ENCODE results near the gene ARFGAP2. TPM values are rescaled to one million over a fixed set of nuclear protein-coding genes. Genes with fewer than 3 reads are reported as not detected.
"Not testable (repeated sequence)": the region's sequence is repeated elsewhere in the genome, so short reads cannot be mapped to it uniquely, and the experiment has no call there.

ARFGAP2 gene
- total RNA-seq, 2 experiments from 2014 or later = 89.6 to 102 TPM

DNA sequence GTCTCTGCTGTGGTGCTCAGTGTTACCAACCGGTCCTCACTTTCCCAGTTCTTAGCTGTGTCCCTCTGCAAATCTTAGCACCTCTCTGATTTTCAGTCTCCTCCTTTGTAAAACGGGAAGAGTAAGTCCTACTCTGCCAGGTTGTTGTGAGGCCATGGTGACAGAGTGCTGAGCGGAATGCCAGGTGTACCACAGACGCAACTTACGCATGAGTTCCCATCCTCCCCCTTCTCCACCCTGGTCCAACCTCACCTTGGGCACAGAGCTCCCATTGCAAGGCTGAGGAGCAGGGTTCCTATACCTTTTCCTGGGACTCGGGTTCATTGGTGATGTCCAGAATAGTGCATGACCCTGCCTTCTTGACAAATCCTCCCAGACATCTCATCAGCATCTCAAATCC lies 30.8 kb upstream of the ARFGAP2 start:
- no peak for ATAC-seq
- no peak for DNase-seq
- Mint-ChIP-seq H3K9me3 (ENCODE audit: insufficient read depth) (no peaks in the 10 kb centered on the region), H3K4me3 (no peak overlapping the region), H3K4me1 (ENCODE audit: low read depth) (peaks cover 3% of the 10 kb centered on the region), H3K36me3 (ENCODE audit: low read depth) (no peaks in the 10 kb centered on the region), H3K27ac (no peak overlapping the region), H3K27me3 (ENCODE audit: low read depth) (peaks cover 4% of the 10 kb centered on the region)
- CTCF ChIA-PET = no interaction called here
- POLR2A ChIA-PET = no interaction called here

DNA sequence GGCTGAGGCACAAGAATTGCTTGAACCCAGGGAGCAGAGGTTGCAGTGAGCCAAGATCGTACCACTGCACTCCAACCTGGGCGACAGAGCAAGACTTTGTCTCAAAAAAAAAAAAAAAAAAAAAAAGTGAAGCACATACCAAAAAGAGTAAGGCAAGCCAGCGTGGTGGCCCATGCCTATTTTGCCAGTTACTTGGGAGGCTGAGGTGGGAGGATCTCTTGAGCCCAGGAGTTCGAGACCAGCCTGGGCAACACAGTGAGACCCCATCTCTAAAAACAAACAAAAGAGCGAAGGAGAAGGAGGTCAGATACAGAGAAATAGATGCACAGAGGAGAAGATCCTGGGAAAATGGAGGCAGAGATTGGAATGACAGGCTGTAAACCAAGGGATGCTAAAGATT lies 29.9 kb upstream of the ARFGAP2 start:
- POLR2A ChIA-PET = interaction anchor here (1.2 kb wide), 1 partner anchor 8 kb away, joined by 6 read pairs; the partner anchor contains the start of gene DDB2
- DNase-seq; H3K4me1 Mint-ChIP-seq (ENCODE audit: low read depth); H3K36me3 Mint-ChIP-seq (ENCODE audit: low read depth); H3K27me3 Mint-ChIP-seq (ENCODE audit: low read depth); H3K9me3 Mint-ChIP-seq (ENCODE audit: insufficient read depth); H3K4me3 Mint-ChIP-seq; ATAC-seq; CTCF ChIA-PET; H3K27ac Mint-ChIP-seq: not testable (repeated sequence)

DNA sequence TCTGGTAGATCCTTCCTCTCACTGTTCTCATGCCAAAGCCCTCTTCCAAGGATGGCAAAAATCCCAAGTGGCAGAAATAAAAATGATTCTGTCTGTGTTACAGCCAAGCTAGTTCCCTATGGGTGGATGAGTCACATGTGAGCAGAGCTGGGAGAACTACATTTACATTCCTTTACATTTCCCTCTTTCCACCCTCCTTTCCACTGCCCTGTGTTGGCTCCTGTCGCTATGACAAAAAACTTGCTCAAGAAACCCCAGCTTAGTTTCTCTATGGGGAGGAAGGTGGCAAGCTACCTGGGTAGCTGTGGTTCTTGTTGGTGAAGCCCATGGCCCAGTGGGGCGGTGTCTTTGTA lies 27.9 kb upstream of the ARFGAP2 start:
- H3K36me3 Mint-ChIP-seq (ENCODE audit: low read depth) = no peaks in the 10 kb centered on the region
- peaks cover 4% of the 10 kb centered on the region for H3K27me3 Mint-ChIP-seq (ENCODE audit: low read depth)
- peaks cover 2% of the 10 kb centered on the region for H3K4me1 Mint-ChIP-seq (ENCODE audit: low read depth)
- ChIA-PET CTCF (interaction anchor here (1.1 kb wide), 1 partner anchor 10 kb away, joined by 3 read pairs; the partner anchor contains the start of gene DDB2), POLR2A (interaction anchor here (1.0 kb wide), 1 partner anchor 10 kb away, joined by 5 read pairs; the partner anchor contains the start of gene DDB2)
- H3K4me3 Mint-ChIP-seq = no peak overlapping the region
- no peak for DNase-seq
- H3K9me3 Mint-ChIP-seq (ENCODE audit: insufficient read depth) = no peaks in the 10 kb centered on the region
- no peak for ATAC-seq
- H3K27ac Mint-ChIP-seq = no peak overlapping the region

DNA sequence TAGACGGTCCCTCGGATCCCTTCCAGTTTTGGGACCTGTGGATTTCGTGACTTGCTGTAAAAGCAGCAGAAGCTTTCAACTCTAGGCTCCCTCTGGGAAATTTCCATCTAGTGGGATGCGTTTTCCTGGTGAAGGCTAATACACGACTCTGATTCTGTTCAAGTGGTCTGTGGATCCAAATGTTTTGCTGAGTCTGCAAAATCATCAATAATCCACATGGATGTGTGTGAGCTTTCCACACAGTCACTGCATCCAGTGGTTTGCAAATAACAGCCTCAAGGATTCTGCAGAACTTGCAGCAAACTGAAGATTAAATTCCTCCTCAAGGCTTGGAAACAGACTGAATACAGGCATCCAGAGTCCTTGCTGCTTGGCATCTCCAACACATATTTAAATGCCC lies 25.9 kb upstream of the ARFGAP2 start:
- DNase-seq = no peak
- ATAC-seq = no peak
- H3K4me1 Mint-ChIP-seq (ENCODE audit: low read depth) = no peaks in the 10 kb centered on the region
- no peak overlapping the region for H3K27ac Mint-ChIP-seq
- CTCF ChIA-PET = interaction anchor here (1.0 to 2.0 kb wide), 3 partner anchors 15 to 57 kb away, joined by 3 to 6 read pairs (median 4); no protein-coding TSS in a partner anchor
- POLR2A ChIA-PET = interaction anchor here (1.3 to 1.5 kb wide), 2 partner anchors 13 to 23 kb away, joined by 3 to 5 read pairs; partner anchors contain the start of gene DDB2
- H3K36me3 Mint-ChIP-seq (ENCODE audit: low read depth) = no peaks in the 10 kb centered on the region
- H3K4me3 Mint-ChIP-seq = no peak overlapping the region
- H3K9me3 Mint-ChIP-seq (ENCODE audit: insufficient read depth) = no peaks in the 10 kb centered on the region
- peaks cover 8% of the 10 kb centered on the region for H3K27me3 Mint-ChIP-seq (ENCODE audit: low read depth)

DNA sequence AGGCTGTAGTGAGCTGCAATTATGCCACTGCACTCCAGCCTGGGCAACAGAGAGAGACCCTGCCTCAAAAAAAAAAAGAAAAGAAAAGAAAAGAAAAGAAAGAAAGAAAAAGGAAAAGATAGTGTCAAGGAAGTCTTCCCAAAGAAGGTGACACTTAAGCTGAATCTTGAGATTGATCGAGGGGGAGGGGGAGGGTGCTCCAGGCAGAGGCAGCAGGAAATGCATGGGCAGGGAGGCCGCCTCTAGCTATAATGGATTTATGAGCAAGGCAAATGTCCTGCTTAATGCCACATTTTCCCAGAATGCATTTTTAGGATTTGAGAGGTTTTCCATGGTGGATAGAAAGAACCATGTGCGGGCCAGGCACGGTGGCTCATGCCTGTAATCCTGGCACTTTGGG lies 24.3 kb upstream of the ARFGAP2 start:
- Mint-ChIP-seq H3K9me3 (ENCODE audit: insufficient read depth) (no peaks in the 10 kb centered on the region), H3K36me3 (ENCODE audit: low read depth) (no peaks in the 10 kb centered on the region), H3K27me3 (ENCODE audit: low read depth) (peaks cover 5% of the 10 kb centered on the region), H3K4me3 (no peak overlapping the region), H3K4me1 (ENCODE audit: low read depth) (no peaks in the 10 kb centered on the region), H3K27ac (no peak overlapping the region)
- ATAC-seq (no peak), DNase-seq (no peak)
- CTCF ChIA-PET = interaction anchor here (0.6 to 1.2 kb wide), 3 partner anchors 14 to 379 kb away, joined by 3 to 4 read pairs (median 3); no protein-coding TSS in a partner anchor
- POLR2A ChIA-PET = interaction anchor here (1.7 kb wide), 1 partner anchor 14 kb away, joined by 4 read pairs; the partner anchor contains the start of gene DDB2

DNA sequence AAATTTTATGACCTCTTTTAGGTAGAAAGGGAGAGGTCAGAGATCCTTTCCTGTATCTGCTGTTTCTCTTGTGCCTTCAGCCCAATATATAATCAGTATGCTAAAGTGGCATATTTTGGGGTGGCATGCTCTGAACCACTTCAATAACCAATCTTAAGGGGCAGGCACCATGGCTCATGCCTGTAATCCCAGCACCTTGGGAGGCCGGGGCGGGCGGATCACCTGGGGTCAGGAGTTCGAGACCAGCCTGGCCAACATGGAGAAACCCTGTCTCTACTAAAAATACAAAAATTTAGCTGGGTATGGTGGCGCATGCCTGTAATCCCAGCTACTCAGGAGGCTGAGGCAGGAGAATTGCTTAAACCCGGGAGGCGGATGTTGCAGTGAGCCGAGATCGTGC lies 21.5 kb upstream of the ARFGAP2 start:
- H3K4me3 Mint-ChIP-seq; H3K36me3 Mint-ChIP-seq (ENCODE audit: low read depth); H3K4me1 Mint-ChIP-seq (ENCODE audit: low read depth); DNase-seq; POLR2A ChIA-PET; H3K27ac Mint-ChIP-seq; H3K9me3 Mint-ChIP-seq (ENCODE audit: insufficient read depth); ATAC-seq: not testable (repeated sequence)
- CTCF ChIA-PET = interaction anchor here (1.0 kb wide), 1 partner anchor 18 kb away, joined by 3 read pairs; no protein-coding TSS in a partner anchor
- peaks cover 14% of the 10 kb centered on the region for H3K27me3 Mint-ChIP-seq (ENCODE audit: low read depth)

DNA sequence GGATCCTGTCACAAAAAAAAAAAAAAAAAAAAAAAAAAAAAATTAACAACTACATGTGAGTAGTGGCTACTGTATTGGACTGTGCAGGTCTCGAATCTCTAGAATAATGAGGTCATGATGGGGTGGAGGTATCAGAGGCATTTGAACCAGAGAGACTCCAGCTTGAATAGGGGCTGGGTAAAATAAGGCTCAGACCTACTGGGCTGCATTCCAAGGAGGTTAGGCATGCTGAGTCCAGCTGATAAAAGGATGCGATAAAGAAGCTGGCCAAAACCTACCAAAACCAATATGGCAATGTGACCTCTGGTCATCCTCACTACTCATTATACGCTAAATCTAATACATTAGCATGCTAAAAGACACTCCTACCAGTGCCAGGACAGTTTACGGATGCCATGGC lies 15.4 kb upstream of the ARFGAP2 start:
- ATAC-seq (no peak), DNase-seq (no peak)
- CTCF ChIA-PET = no interaction called here
- Mint-ChIP-seq H3K27ac (no peak overlapping the region), H3K4me3 (no peak overlapping the region), H3K27me3 (ENCODE audit: low read depth) (peaks cover 27% of the 10 kb centered on the region), H3K36me3 (ENCODE audit: low read depth) (no peaks in the 10 kb centered on the region), H3K4me1 (ENCODE audit: low read depth) (peaks cover 5% of the 10 kb centered on the region), H3K9me3 (ENCODE audit: insufficient read depth) (no peaks in the 10 kb centered on the region)
- POLR2A ChIA-PET = no interaction called here

DNA sequence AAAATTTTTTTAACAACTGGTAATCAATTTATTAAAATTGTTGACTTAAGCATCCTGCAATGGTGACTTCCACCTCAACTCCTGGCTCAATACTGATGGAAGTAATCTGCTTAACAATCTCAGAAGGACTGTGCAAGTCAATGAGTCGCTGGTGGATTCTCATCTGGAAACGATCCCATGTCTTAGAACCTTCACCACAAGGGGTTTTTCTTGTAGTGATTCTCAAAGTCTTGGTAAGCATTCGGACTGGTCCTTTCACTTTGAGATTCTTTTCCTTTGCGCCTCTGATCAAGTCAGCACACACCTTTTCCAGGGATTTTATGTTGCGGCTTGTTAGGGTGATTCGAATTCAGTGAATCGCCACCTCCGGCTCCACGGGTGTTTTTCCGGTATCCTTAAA lies 14.5 kb upstream of the ARFGAP2 start:
- H3K4me1 Mint-ChIP-seq (ENCODE audit: low read depth) = peaks cover 12% of the 10 kb centered on the region
- CTCF ChIA-PET; H3K4me3 Mint-ChIP-seq; ATAC-seq; POLR2A ChIA-PET; DNase-seq; H3K36me3 Mint-ChIP-seq (ENCODE audit: low read depth); H3K9me3 Mint-ChIP-seq (ENCODE audit: insufficient read depth); H3K27ac Mint-ChIP-seq: not testable (repeated sequence)
- peaks cover 31% of the 10 kb centered on the region for H3K27me3 Mint-ChIP-seq (ENCODE audit: low read depth)

DNA sequence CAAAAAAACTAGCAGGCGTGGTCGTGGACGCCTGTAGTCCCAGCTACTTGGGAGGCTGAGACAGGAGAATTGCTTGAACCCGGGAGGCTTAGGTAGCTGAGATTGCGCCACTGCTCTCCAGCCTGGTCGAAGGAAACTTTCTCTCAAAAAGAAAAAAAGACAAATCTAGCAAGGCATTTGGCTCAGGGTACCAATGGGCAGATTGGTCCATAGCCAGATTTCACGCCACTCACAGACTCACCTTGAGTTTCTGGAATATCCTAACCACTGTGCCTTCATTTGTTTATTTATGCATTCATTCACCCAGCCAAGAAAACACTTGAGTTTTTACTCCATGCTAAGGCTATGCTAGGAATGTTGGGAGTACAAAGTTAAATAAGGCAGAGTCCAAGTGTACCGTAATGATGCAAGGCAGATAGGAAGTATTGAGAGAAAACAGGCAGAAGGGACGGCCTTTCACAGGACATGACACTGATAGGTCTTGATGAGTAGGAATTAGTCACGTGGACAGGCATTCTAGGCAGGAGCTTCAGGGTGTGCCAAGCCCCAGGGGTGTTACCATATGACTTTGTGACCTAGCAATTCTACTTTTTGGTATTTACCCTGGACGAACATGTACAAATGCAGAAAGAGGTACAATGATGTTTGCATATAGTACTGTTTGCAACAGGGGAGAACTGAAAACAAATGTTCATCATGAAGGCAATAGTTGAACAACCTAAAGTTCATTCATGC lies 12.6 kb upstream of the ARFGAP2 start:
- DNase-seq (no peak), ATAC-seq (no peak)
- H3K27me3 Mint-ChIP-seq (ENCODE audit: low read depth) = peaks cover 30% of the 10 kb centered on the region
- ChIA-PET CTCF (interaction anchor here (2.8 kb wide), 1 partner anchor 70 kb away, joined by 9 read pairs; no protein-coding TSS in a partner anchor), POLR2A (no interaction called here)
- peaks cover 12% of the 10 kb centered on the region for H3K4me1 Mint-ChIP-seq (ENCODE audit: low read depth)
- no peak overlapping the region for H3K27ac Mint-ChIP-seq
- H3K36me3 Mint-ChIP-seq (ENCODE audit: low read depth) = no peaks in the 10 kb centered on the region
- no peaks in the 10 kb centered on the region for H3K9me3 Mint-ChIP-seq (ENCODE audit: insufficient read depth)
- no peak overlapping the region for H3K4me3 Mint-ChIP-seq

DNA sequence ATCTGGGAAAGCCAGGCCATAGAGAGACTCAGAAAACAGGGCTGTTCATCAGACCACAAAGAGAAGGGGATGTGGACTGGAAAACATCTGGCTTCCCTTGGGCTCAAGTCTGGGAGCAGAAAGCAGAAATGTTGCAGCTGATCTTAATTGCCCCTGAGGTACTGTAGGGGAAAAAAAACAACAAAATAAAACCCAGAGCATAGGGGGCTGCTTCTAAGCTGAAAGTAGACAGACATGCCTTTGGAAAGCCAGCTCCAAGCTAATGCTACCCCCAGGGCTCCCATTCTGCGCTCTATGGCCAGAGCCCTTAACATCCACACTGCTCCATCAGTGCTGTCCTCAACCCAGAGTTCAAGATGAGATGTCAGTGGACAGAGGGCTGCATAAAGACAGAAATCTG lies 11.6 kb upstream of the ARFGAP2 start:
- Mint-ChIP-seq H3K9me3 (ENCODE audit: insufficient read depth) (no peaks in the 10 kb centered on the region), H3K27me3 (ENCODE audit: low read depth) (peaks cover 34% of the 10 kb centered on the region), H3K4me3 (no peak overlapping the region), H3K36me3 (ENCODE audit: low read depth) (no peaks in the 10 kb centered on the region), H3K27ac (no peak overlapping the region), H3K4me1 (ENCODE audit: low read depth) (peaks cover 12% of the 10 kb centered on the region)
- DNase-seq (no peak), ATAC-seq (no peak)
- POLR2A ChIA-PET = interaction anchor here (2.5 kb wide), 1 partner anchor 27 kb away, joined by 20 read pairs; the partner anchor contains the start of gene DDB2
- CTCF ChIA-PET = interaction anchor here (0.7 to 2.8 kb wide), 5 partner anchors 9 to 186 kb away, joined by 3 to 14 read pairs (median 5); no protein-coding TSS in a partner anchor

DNA sequence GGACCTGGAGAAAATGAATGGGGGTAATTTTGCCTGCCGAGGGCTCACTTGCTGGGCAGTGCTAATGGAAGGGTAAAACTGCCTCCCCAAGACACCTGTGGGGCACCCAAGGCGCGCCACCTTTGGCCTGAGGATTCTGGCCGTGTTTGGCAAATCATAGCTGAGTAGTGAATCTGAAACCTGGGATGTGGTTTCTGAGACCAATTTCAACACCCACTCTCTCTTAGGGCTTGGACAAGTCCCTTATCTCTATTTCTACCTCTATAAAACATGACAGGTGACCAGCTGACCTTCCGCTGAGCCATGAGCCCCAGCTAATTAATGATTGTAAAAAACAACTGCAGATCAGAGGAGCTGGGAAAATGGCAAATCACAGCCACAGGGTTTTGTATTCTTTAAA lies 11.0 kb upstream of the ARFGAP2 start:
- ChIA-PET POLR2A (interaction anchor here (0.6 to 2.5 kb wide), 4 partner anchors 28 to 826 kb away, joined by 3 to 20 read pairs (median 4); partner anchors contain the start of genes ACP2 and DDB2), CTCF (interaction anchor here (0.7 to 2.8 kb wide), 9 partner anchors 9 to 187 kb away, joined by 3 to 14 read pairs (median 3); partner anchors contain the start of genes ARFGAP2 and DDB2)
- H3K36me3 Mint-ChIP-seq (ENCODE audit: low read depth) = no peaks in the 10 kb centered on the region
- no peak overlapping the region for H3K4me3 Mint-ChIP-seq
- DNase-seq = no peak
- peaks cover 33% of the 10 kb centered on the region for H3K27me3 Mint-ChIP-seq (ENCODE audit: low read depth)
- no peak overlapping the region for H3K27ac Mint-ChIP-seq
- H3K9me3 Mint-ChIP-seq (ENCODE audit: insufficient read depth) = no peaks in the 10 kb centered on the region
- peaks cover 12% of the 10 kb centered on the region for H3K4me1 Mint-ChIP-seq (ENCODE audit: low read depth)
- ATAC-seq = no peak

Data from activated CD8-positive, alpha-beta T cell treated with anti-CD3 and anti-CD28 coated beads, Interleukin-2, amount 10 ng/mL, durations not matched to agents 7 days and 5 days (primary cell).